Neural cell (in vitro differentiated cells): Measurements from ENCODE around the gene RANGRF. TPM values are rescaled to one million over a fixed set of nuclear protein-coding genes. Genes with fewer than 3 reads are reported as not detected.

Experiments
- H2AFZ ChIP-seq: fragments of 200-600, 300-800 bp; sonication (generic), shearing (Covaris generic); 2 replicates; pipeline ENCODE4 v1.6.0; 2014; ENCODE audit warnings: low read depth, mild to moderate bottlenecking, antibody characterized with exemption, low read length, moderate library complexity
- H3F3A ChIP-seq: fragments of 200-600 bp; shearing (Covaris generic); 2 replicates; pipeline ENCODE4 v1.6.1; 2016; ENCODE audit warnings: mild to moderate bottlenecking, moderate library complexity, mixed read lengths, antibody characterized with exemption, low read length; ENCODE audit not compliant: insufficient read depth, poor library complexity, severe bottlenecking
- H3K27ac ChIP-seq: fragments of 200-600, 300-800 bp; sonication (generic), shearing (Covaris generic); 2 replicates; pipeline ENCODE4 v1.5.1; 2014; ENCODE audit warnings: mild to moderate bottlenecking, low read length, moderate library complexity
- H3K27me3 ChIP-seq: fragments of 300-800, 200-600 bp; sonication (generic), shearing (Covaris generic); 2 replicates; pipeline ENCODE4 v1.6.0; 2014; ENCODE audit warnings: mild to moderate bottlenecking, low read depth, low read length, moderate library complexity; ENCODE audit not compliant: insufficient read depth
- H3K36me3 ChIP-seq: fragments of 300-800, 200-600 bp; sonication (generic), shearing (Covaris generic); 2 replicates; pipeline ENCODE4 v1.5.1; 2014; ENCODE audit warnings: mild to moderate bottlenecking, antibody characterized with exemption, low read length, moderate library complexity; ENCODE audit not compliant: insufficient read depth
- H3K4me2 ChIP-seq: fragments of 300-800, 200-600 bp; sonication (generic), shearing (Covaris generic); 2 replicates; pipeline ENCODE4 v1.6.0; 2014; ENCODE audit warnings: mild to moderate bottlenecking, low read length
- H3K4me3 ChIP-seq: fragments of 300-800, 200-600 bp; sonication (generic), shearing (Covaris generic); 2 replicates; pipeline ENCODE4 v1.5.1; 2014; ENCODE audit warnings: mild to moderate bottlenecking, low read length, moderate library complexity
- H3K79me2 ChIP-seq: fragments of 200-600 bp; shearing (Covaris generic); replicated peaks from 2 replicates; pipeline ENCODE4 v1.6.0; 2014; ENCODE audit warnings: mild to moderate bottlenecking, low read length, moderate library complexity; ENCODE audit not compliant: insufficient read depth
- H3K9ac ChIP-seq: fragments of 300-800, 200-600 bp; sonication (generic), shearing (Covaris generic); 2 replicates; pipeline ENCODE4 v1.6.1; 2016; ENCODE audit warnings: mild to moderate bottlenecking, low read length, mixed read lengths
- H3K9me2 ChIP-seq: fragments of 200-600 bp; shearing (Covaris generic); 2 replicates; pipeline ENCODE4 v1.6.1; 2016; ENCODE audit warnings: mild to moderate bottlenecking, low read length, mixed read lengths; ENCODE audit not compliant: insufficient read depth
- H3K9me3 ChIP-seq: fragments of 200-600, 300-800 bp; sonication (generic), shearing (Covaris generic); 2 replicates; pipeline ENCODE4 v1.6.1; 2016; ENCODE audit warnings: mild to moderate bottlenecking, mixed run types, low read length, moderate library complexity, mixed read lengths
- H4K20me1 ChIP-seq: fragments of 200-600 bp; shearing (Covaris generic); 2 replicates; pipeline ENCODE4 v1.6.1; 2016; ENCODE audit warnings: mild to moderate bottlenecking, mixed run types; ENCODE audit not compliant: insufficient read depth
- CTCF ChIP-seq: fragments of 450-650 bp; IDR thresholded peaks from 2 replicates; pipeline ENCODE4 v1.5.1; 2014; ENCODE audit warnings: antibody characterized with exemption, mild to moderate bottlenecking, moderate library complexity; ENCODE audit not compliant: poor library complexity, severe bottlenecking
- EP300 ChIP-seq: fragments of 450-650 bp; conservative IDR thresholded peaks from 2 replicates; pipeline ENCODE4 v1.6.1; 2014; ENCODE audit warnings: antibody characterized with exemption, mild to moderate bottlenecking, moderate library complexity; ENCODE audit not compliant: poor library complexity, severe bottlenecking
- EZH2 ChIP-seq: fragments of 200-600, 300-800 bp; shearing (Covaris generic), sonication (generic); IDR thresholded peaks from 2 replicates; pipeline ENCODE4 v1.6.1; 2014; ENCODE audit warnings: antibody characterized with exemption, low read length, borderline replicate concordance, mild to moderate bottlenecking; ENCODE audit not compliant: insufficient read depth, poor library complexity, severe bottlenecking
- MXI1 ChIP-seq: fragments of 450-650 bp; conservative IDR thresholded peaks from 2 replicates; pipeline ENCODE4 v1.6.1; 2014; ENCODE audit warnings: antibody characterized with exemption, mild to moderate bottlenecking; ENCODE audit not compliant: poor library complexity, severe bottlenecking
- POLR2AphosphoS5 ChIP-seq: IDR thresholded peaks from 2 replicates; pipeline ENCODE4 v1.6.1; 2012
- RAD21 ChIP-seq: fragments of 450-650 bp; conservative IDR thresholded peaks from 2 replicates; pipeline ENCODE4 v1.6.1; 2014; ENCODE audit warnings: antibody characterized with exemption, mild to moderate bottlenecking, moderate library complexity
- REST ChIP-seq: IDR thresholded peaks from 2 replicates; pipeline ENCODE4 v1.6.1; 2012; ENCODE audit warnings: borderline replicate concordance
- SMC3 ChIP-seq: fragments of 450-650 bp; conservative IDR thresholded peaks from 2 replicates; pipeline ENCODE4 v1.6.1; 2014; ENCODE audit warnings: antibody characterized with exemption, mild to moderate bottlenecking, moderate library complexity; ENCODE audit not compliant: poor library complexity
- TAF1 ChIP-seq: IDR thresholded peaks from 2 replicates; pipeline ENCODE4 v1.6.1; 2012; ENCODE audit warnings: low read depth
- polyA plus RNA-seq: library from polyadenylated mRNA; depleted of rRNA; stranded (reverse); fragments of >200 nt; gene quantifications from 2 replicates; pipeline ENCODE4 v1.2.3, GENCODE V29; 2014

RANGRF gene
- polyA plus RNA-seq, 1 donor from 2014 or later = 20.9 TPM

GRCh38 chr17:8312251-8312650, 23.8 kb downstream of the RANGRF start:
- Histone ChIP-seq H3K4me3 (no peak overlapping the region), H3F3A (no peaks in the 10 kb centered on the region), H3K79me2 (no peaks in the 10 kb centered on the region), H3K36me3 (no peaks in the 10 kb centered on the region), H3K4me2 (no peak overlapping the region), H3K9ac (no peak overlapping the region), H2AFZ (no peak overlapping the region), H4K20me1 (no peaks in the 10 kb centered on the region), H3K9me3 (no peaks in the 10 kb centered on the region), H3K27me3 (peaks cover 22% of the 10 kb centered on the region), H3K27ac (no peak overlapping the region), H3K9me2 (no peaks in the 10 kb centered on the region)
- no peak for TF ChIP-seq POLR2AphosphoS5
- TF ChIP-seq CTCF = no peak
- TF ChIP-seq RAD21 = no peak
- no peak for TF ChIP-seq SMC3
- no peak for TF ChIP-seq EZH2
- no peak for TF ChIP-seq REST
- TF ChIP-seq MXI1 = no peak
- TF ChIP-seq EP300 = no peak
- TF ChIP-seq TAF1 = no peak

- no peak overlapping the region for H3K27ac ChIP-seq
- no peaks in the 10 kb centered on the region for H3K36me3 ChIP-seq
- TF ChIP-seq CTCF = no peak
- no peak for TF ChIP-seq MXI1
- no peak for TF ChIP-seq TAF1
- no peak for TF ChIP-seq RAD21
- TF ChIP-seq POLR2AphosphoS5 = no peak
- TF ChIP-seq SMC3 = no peak
- no peak for TF ChIP-seq EZH2
- TF ChIP-seq REST = no peak
- TF ChIP-seq EP300 = no peak
- no peak overlapping the region for H3K4me2 ChIP-seq
- H3F3A ChIP-seq = no peaks in the 10 kb centered on the region
- H3K9ac ChIP-seq = no peak overlapping the region
- no peak overlapping the region for H2AFZ ChIP-seq
- no peaks in the 10 kb centered on the region for H3K9me3 ChIP-seq
- no peaks in the 10 kb centered on the region for H3K79me2 ChIP-seq
- no peaks in the 10 kb centered on the region for H4K20me1 ChIP-seq
- H3K9me2 ChIP-seq = no peaks in the 10 kb centered on the region
- peaks cover 22% of the 10 kb centered on the region for H3K27me3 ChIP-seq
- H3K4me3 ChIP-seq = no peak overlapping the region
Measured at GRCh38 chr17:8312726-8313600, 24.5 kb downstream of the RANGRF start.
